Hypothalamus (tissue), 51 donors: Measurements from ENCODE around the gene AGMO.

Experiments used
- DNase-seq, 51 donors: peaks; one replicate each; lab custom pipeline; 2025; lab: John Stamatoyannopoulos, UW

AGMO gene

DNA sequence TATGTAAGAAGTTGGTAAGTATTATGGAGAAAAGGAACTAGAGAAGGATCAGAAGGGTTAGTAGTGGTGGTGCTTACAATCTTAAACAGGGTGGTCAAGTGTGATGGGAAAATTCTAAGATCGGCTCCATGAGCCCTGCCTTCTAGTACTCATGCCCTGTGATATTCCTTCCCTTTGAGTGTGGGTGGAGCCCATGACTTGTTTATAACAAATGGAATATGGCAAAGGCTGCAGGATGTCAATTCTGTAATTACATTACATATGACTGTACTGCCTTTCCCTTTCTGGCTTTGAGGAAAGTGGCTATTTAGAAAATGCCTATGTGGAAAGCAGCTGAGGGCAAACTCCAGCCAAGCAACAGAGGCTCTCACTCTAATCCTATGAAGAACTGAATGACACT is 309.6 kb downstream of the AGMO start:
- DNase-seq, result no peak

DNA sequence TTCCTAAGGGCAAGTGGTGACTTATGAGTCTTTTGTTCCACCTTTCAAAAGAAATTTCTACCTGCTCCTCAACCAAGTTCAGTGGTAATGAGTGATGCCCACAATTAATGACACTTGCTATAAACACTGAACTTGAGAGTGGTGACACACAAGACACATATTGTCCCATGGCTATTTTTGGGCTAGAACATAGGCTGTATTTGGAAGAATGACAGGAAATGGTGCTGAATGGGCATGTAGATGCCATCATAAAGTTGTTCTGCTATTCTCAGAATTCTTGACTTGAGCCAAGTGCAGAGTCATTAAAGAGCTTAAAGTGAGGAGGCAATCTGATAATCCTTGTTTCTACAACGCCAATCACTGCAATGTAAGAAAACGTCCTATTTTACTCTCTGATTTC is 313.3 kb downstream of the AGMO start:
- DNase-seq, result no peak

DNA sequence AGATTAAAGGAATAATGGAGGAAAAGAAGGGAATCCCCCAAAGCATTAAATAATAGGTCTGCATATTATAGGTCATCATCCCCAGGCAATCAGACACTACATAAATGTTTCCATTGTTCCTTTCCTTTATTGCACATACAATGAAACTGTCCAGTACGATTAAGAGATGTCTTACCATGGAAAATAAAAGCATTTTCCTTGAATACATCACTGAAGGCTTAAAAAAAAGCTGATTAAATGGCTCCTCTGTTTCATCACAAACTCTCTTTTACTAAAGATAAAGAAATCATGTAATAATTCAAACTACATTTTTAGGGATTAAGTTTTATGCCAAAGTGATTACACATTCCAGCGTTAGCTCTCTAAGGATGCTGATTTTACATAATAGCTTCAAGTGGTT is 316.0 kb downstream of the AGMO start:
- no peak for DNase-seq

DNA sequence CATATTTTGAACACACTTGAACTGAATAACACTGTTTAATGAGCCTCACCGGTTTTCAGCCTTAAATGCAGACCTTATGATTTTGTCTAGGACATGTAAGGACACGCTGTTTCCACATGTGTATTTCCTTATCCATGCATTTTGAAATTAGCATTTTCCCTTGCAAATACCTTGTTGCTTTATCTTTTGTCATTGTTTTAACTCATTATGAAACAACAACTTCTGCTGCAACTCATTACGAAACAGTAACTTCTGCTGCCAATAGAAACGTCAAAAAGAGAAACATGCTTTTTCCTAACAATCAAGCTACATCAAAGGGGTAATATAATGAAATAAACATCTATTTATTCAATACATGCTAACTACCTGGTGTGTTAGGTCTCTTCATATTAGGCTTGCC is 322.0 kb downstream of the AGMO start:
- DNase-seq, result no peak

GRCh38 chr7:15236952-15237351 is 324.9 kb downstream of the AGMO start:
- no peak for DNase-seq

DNA sequence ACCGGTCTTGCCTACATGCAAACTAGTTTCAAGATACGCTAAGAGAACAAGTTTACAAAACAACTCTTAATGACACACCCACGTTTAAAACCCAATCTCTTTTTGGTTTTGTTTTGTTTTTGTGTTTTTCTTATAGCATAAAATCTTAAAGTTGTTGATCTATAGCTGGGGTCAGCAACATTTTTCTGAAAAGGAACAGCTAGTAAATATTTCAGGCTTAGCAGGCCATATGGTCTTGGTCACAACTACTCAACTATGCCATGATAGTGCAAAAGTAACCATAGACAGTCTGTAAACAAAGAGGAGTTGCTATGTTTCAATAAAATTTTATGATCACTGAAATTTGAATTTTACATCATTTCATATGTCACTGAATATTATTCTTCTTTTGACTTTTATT is 327.4 kb downstream of the AGMO start:
- no peak for DNase-seq

DNA sequence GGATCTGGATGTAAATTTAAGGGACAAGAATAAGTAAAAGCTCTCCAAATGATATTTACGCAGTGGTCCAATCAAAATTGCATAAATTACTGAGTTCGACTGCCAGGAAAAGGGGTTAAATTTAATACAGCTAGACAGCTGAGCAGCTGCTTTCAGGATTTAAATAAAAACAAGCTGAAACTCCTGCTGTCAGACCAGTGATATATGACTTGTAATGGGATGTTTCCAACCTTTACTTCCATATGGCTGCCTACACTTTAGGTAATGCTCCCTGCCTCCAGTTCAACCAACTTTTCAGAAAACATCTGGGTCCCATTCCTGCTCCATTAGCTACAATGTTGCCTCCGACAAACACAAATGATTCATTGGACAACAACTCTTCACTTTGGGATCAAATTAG is 333.0 kb downstream of the AGMO start:
- DNase-seq, result no peak

- DNase-seq, result no peak
Observed at GRCh38 chr7:15225981-15226380, 335.8 kb downstream of the AGMO start.

- no peak for DNase-seq
Observed at GRCh38 chr7:15219758-15220157, 342.1 kb downstream of the AGMO start.

- DNase-seq, result no peak
Observed at GRCh38 chr7:15218261-15218660, 343.6 kb downstream of the AGMO start.

DNA sequence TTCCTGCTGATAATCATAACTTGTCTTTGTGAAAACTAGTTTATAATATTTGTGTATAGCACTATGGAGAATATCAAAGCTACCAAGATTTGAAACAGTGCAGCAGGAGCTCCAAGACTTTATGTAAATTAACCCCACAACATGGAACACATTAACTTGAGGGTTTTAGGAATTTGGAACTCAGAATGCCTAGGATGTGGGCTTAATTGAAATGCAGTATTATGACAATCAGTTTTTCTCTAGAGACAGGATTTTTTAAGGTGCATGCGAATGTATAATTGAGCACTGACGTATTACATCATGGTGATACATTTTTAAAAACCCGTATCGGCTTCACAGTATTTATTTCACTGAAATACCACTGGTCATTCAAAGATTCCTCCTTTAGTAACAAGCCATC is 346.2 kb downstream of the AGMO start:
- no peak for DNase-seq

GRCh38 chr7:15214976-15215375 is 346.8 kb downstream of the AGMO start:
- DNase-seq, result no peak

- no peak for DNase-seq
Observed at GRCh38 chr7:15213093-15213492, 348.7 kb downstream of the AGMO start.

GRCh38 chr7:15209429-15209828 is 352.4 kb downstream of the AGMO start:
- no peak for DNase-seq

- DNase-seq, result no peak
Observed at GRCh38 chr7:15204421-15204820, 357.4 kb downstream of the AGMO start.

DNA sequence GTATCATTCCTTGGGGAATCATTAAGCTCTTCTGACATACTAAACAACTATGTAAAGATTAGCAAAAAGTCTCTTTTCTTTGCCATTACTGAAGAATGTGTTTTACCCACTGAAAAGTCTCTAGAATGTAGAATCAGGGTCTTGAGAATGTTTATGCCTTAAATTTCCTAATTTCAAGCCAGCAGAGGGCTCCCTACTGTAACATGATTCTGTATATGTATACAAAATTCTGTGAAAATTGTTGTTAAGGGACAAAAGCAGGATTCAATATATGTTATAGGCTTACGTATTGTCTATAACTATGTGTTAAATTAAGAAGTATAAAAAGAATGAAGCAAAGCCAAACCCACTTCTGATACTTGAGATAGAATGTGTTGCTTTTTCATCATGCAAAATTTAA is 362.3 kb downstream of the AGMO start:
- no peak for DNase-seq

DNA sequence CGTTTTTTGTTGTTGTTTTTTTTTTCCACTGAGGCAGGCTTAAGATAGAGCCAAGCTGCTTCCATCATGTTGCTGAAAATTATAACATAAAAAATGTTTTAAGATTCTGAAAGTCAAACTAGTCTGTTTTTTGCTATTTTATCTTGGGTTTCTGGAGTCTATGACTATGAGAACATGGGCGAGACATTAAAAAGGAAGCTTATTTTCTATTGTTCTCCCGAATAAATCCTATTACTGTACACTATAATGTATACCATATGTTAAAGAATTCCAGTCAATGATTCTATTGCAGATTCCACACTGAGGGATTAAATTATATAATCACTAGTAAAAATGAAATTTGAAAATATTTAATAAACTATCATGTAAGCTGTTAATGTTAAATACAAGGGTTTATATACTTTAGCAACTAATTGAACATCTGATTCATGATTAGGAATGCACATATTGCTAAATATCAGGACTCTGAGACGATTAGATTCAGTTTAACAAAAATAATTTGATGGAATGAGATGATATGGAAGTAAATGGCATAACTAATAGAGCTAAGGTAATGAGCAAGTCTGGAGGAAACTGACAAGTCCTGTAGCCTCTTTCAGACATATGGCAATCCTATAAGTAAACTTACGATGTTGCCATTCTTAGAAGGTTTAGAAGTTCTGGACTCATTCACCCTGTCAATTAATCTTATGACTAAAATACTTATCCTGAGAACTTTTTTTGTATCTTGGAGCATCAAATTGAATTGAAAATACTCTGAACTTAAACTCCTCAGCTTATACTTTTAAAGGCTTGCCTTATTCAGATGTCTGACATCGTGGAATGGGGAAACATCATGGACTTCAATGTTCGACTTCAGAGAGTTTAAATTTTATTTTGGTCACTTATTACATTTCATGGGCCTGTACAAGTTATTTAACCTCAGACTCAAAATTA is 364.5 kb downstream of the AGMO start:
- DNase-seq, result no peak

GRCh38 chr7:15178065-15178464 is 383.8 kb downstream of the AGMO start:
- no peak for DNase-seq

- DNase-seq, result no peak
Observed at GRCh38 chr7:15176089-15176488, 385.7 kb downstream of the AGMO start.

GRCh38 chr7:15175152-15175551 is 386.7 kb downstream of the AGMO start:
- no peak for DNase-seq

GRCh38 chr7:15174485-15174884 is 387.3 kb downstream of the AGMO start:
- no peak for DNase-seq

GRCh38 chr7:15168489-15168888 is 393.3 kb downstream of the AGMO start:
- no peak for DNase-seq

- DNase-seq, result no peak
Observed at GRCh38 chr7:15167912-15168311, 393.9 kb downstream of the AGMO start.
